HG03060 (cell line): ENCODE measurements around the gene GDNF.
"Not testable (repeated sequence)": the region's sequence is repeated elsewhere in the genome, so short reads cannot be mapped to it uniquely, and the experiment has no call there.

Experiments used
- ATAC-seq: cut with Tn5 transposase; IDR thresholded peaks from one replicate; pipeline ENCODE4 v1.9.1; 2021; ENCODE audit warnings: low read depth, moderate number of reproducible peaks; ENCODE audit not compliant: unreplicated experiment

The GDNF gene

DNA sequence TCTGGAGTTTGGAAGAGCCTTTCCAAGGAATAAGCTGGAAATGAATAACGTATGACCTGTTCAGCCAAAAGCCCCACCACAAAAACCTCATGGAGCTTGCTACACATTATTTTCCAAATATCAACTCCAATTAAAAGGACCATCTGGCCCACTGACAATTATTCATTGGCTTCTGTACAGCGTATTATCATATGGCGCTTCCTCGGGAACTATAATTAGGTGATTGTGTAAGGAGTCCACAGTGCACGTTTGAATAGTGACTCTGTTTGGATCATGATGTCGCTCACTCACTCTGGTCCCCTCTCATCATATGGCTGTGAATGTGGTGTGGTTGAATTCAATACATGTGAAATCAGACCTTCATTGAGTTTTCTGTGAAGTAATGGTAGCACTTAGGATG is 52.1 kb downstream of the GDNF start:
- no peak for ATAC-seq

DNA sequence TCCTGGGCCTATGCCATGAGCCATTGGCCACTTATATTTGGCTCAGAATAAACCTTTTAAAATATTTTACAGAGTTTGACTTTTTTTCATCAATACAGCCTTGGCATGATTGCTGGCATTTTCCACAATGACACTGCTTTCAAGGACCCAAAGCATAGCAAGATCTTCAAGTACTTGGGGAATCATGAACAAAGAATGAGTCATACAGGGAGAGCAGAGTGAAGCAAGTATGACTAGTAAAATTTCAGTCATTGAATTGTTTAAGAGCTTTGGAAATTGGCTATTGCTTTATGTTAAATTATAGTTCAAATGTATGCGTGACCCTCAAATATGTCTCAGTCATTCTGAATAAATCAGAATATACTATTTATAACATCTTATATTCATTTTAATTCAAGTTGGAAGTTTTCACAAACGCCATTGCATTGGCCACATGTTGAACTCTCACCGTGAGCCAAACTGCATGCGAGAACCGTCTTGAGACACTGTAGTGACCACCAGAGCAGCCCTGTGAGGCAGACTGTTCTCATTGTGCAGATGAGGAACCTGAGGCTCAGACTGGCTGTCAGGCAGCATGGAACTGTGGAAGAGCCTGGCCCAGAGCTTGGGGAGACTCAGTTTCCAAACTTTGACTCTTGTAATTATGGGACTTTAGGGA is 52.9 kb downstream of the GDNF start:
- no peak for ATAC-seq

DNA sequence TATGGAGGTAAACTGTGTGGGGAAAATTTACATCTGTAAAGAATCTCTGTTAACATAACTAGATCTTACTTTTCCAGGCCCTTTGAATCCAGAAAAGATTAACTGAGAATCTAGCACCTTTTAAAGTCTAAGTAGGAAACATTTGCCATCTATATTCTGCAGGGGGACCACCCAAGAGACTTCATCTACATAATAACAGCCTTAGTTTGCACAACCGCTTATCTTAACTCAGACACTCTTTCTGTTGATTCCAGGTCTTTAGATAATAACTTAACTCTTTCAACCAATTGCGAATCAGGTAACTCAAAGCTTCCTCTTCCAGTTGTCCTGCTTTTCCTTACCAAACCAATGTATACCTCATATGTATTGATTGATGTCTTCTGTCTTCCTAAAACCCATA is 53.4 kb downstream of the GDNF start:
- no peak for ATAC-seq

DNA sequence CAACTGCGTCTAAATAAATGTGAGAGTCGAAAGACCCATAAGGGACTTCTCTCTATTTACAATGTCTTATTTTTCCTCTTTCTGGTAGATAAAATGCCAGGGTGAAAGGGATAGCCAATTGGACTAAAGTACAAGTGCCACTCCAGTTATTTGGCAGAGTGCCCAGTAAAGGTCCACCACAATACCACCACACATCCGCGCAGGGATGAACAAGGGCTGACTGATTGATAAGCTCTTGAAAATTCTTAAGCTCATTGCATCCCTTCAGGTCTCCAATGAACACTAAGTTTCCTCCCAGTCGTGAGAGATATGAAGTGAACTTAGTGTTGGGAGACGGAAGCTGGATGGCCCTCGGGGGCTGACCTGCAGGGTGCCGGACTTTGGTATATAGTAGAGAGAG is 58.4 kb downstream of the GDNF start:
- ATAC-seq = not testable (repeated sequence)

DNA sequence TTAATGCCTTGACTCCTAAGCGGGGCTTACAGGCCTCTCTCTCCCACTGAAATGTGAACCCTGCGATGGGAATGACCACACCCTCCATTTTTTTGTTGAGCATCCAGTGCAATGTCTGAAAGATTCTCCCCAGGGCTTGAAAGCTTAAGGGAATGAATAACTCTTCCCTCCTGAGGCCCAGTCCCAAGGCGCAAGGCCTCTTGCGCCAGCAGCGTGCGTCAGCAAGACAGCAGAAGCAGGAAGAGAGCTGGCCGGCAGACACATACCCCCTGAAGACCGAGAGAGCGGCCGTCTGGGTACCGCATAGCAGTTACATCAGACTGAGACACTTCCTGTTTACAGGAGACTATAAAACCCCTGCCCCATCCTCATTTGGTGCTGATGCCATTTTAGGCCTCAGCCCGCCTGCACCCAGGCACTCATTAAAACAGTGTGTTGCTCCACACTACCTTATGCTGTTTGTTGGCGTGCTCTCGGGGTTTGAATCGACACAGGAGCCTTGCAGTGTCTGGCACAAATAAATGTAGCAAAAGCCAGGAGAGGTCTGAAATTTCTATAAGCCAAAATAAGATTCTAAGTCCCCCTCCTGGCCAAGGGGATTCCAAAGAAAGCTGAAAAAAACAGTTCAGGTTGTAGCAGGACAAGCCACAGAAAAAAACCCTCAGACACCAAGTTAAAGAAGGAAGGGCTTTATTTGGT is 62.3 kb downstream of the GDNF start:
- ATAC-seq = no peak

DNA sequence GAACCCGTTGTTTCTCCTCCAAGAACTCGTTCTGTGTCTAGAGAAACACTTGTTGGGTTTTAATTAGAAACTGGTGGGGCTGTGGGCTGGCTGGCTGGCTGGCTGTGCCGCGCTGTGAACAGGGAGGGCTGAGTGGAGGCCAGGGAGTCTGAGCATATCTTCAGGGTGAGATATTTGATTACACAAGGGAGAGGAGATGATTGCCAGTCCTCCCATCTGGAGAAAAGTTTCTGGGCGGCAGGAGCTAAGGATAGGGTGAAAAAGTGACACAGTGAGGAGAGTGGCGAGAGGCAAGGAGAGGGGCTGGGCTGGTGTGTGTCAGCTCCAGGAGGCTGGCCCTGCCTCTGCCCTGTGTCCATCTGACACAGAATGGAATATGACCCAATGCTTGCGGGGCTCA is 63.0 kb downstream of the GDNF start:
- no peak for ATAC-seq

DNA sequence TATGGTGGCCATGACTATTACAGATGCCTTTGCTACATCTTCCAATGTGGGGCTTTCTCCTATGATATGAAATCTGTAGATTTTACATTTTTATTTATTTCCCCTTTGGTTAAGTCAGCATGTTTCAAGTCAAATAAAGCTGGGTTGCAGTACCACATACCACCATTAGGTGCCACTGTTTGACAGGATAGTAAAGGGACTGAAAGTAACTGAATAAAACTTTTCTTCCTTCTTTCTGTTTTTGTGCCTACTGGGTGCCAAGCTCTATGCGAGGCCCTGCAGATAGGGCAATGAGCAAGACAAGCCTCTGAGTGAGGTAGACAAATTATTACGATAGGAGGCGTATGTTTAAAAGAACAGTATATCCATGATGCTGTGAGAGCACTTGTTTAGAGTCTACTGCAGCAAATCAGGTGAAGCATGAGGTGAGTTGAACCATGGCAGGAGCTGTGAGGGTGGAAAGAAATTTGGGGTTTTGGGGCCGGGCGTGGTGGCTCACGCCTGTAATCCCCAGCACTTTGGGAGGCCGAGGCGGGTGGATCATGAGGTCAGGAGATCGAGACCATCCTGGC is 64.8 kb downstream of the GDNF start:
- no peak for ATAC-seq

DNA sequence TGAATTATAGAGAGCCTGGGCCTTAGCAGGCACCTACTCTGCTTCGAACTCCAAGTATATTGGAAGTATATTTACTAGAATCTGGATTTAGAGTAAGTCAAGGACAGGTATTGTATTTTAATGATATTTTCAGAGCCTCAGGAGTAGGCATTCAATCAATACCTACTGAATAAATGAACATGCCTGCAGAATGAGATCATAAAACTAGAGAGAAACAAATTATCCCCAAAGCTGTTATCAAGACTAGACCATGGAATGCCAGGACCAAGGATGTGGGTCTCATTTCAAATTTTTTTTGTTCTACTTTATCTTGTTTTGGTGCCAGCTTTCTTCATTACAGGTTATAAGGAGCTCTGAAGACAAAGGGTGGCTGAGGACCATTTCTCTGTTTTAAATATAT is 66.0 kb downstream of the GDNF start:
- no peak for ATAC-seq

DNA sequence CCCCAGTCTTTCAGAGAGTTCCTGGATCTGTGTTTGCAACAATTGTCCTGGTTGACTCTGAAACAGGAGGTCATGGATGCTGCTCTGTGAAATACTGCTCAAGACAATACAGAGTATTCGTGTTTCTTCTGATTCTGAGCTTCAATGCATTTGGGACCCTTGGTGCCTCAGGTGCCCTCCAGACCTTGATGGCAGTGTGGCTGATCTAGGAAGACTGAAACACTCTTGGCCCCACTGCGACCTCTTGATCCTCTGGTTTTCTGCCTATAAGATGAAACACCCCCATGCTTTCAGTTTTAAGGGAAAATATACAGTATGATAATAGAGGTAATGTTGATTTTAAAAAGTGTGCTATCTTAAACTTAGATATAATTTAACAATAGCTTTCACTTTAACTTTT is 67.6 kb downstream of the GDNF start:
- no peak for ATAC-seq

DNA sequence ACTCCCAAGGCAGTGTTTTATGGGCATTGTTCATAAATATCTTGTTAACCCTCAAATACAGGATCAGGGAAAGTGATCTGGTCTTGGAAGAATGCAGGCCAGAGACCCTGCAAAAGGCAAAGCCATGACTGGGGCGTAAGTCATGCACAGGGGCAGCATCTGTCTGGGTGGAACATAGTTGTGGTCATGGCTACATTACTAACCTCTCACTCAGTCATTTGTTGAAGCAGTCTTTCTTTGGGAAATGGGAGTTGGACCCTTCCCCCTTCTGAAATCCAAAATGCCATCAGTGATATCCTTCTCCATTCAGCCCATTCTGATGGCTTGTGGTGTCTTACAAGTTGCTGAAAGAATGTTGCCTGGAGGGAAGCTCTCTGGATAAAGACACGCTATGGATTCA is 68.1 kb downstream of the GDNF start:
- no peak for ATAC-seq

DNA sequence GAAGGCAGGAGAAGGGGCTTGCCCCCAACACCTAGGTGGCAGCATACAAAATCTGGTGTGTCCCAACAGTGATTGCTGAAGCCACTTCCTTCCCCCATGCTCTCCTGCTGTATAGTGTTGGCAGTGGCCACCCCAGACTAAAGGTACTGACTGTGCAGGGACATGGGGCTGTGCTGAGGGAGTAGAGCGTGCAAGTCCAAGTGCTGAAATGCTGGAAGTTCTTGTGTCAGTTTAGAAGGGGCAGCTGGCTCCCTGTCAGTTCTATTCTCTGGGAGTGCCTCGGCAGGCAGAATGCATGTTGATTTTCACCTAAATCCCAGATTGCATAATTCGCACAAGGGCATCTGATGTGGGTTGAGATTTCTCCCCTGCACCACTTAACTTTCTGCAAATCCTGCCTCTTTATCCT is 68.6 kb downstream of the GDNF start:
- ATAC-seq = no peak

DNA sequence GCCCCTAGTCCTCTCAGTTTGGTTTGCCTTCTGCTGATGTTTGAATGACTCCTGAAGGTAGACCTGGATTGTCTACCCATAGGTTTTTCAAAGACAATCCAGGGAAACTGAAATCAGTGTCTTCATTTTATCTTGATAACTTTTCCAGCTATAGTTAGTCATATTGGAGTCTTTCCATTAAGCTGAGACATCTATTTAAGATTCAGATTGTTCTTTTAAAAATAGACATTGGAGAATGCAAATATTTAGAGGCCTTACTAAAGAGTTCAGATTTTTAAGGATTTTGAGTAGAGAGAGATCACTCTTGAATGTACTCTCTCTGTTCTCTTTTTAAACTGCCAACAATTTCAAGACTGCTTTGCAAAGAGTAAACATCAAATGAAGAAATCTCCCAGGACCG is 69.1 kb downstream of the GDNF start:
- ATAC-seq = no peak

DNA sequence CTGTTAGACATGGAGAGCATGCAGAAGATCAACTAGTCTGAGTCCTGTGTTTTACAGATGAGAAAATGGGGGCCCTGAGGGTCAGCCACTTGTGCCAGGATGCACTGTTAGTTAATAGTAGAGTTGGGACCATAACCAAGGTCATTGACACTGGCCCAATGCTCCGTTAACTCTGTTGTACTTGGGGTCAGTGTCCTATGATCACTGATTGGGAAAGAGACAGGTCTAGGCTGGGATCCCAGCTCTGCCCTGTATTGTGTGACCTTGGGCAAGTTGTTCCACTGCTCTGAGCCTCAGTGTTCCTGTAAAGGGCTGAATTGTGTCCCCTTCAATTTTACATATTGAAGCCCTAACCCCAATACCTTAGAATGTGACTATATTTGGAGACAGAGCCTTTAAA is 70.0 kb downstream of the GDNF start:
- no peak for ATAC-seq

DNA sequence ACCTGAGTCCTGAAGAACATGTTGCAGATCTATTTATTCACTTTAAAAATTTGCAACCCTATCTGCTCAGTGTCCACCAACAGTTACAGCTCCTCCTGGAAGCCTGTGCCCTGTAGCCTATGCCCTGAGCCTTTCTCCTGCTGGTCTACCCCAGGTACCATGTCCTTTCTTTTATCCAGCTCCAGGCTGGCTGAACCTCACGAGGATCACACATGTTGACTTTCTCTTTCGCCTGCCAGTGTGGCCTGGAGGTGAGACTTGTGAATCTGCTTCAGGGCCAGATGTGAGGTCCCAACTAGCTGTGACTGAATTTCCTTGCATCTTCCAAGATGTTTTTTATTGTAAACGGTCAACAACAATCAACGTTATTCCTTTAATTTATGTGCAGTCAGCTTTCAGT is 70.7 kb downstream of the GDNF start:
- ATAC-seq = no peak

DNA sequence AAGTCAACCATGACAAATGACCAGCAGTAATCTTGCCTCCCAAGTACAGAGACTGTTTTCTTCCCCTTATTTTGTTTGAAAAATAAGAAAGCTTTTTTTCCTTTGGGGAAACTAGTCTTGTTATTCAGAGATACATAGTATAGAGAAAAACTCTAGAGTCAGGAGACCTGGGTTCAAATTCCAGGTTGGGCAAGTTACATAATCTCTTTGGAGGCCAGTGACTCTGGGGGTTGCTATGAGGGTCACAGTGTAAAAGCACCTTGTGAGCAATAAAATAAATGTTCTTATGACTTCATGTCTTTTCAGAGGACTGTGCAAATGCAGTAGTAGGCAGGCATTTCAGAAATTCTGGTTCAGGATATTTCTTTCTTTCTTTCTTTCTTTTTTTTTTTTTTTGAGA is 71.5 kb downstream of the GDNF start:
- no peak for ATAC-seq

DNA sequence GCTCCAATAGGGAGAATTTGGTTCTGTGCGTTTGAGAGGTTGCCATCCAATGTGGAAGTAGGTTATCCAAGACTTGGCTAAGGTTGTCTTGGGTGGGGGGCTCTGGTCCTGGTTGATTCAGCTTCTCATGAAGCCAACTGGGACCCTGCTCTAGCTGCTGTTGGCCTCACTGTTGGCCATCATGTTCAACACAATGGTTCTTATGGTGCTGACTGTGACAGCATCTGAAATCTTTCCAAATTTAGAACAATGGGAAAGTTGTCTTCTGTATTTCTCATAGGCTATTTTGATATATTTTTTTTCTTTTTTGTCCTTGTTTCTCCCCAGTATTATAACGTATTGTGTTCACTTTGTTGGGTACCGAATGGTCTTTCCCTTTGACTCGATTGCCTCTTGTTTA is 71.9 kb downstream of the GDNF start:
- ATAC-seq = no peak

DNA sequence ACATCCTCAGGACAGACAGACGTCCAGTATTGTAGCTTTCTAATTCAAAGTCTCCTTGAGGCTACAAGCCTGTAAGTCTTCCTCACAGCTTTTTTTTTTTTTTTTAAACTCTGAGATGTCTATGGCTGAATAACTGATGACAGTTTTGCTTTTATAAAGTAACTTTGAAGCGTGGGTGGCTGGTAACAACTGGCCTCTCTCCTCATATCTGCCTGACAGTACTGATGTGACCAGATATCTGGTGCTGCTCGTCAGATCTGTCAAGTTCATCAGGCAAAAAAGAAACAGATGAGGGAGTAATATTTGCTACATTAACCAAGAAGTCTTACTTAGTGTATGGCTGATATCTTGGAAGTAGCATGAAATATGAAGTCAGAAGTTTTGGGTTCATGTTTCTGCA is 72.6 kb downstream of the GDNF start:
- no peak for ATAC-seq
